ENCODE results near the gene ARHGAP27.

GRCh38 chr17:45391918-45392317 lies 40.8 kb downstream of the ARHGAP27 start:
- TF ChIP-seq CTCF (IDR thresholded peaks at IDR 0.05) (no peak), POLR2AphosphoS5 (IDR thresholded peaks at IDR 0.05) (no peak)
